PC-3 (cell line): Measurements from ENCODE around the gene RDX. TPM values are rescaled to one million over a fixed set of nuclear protein-coding genes. Genes with fewer than 3 reads are reported as not detected.

Experiments
- ATAC-seq: fragments of 200-7000 bp; cut with Tn5 transposase; 2 replicates; pipeline ENCODE4 v1.9.1; 2020; ENCODE audit warnings: mild to moderate bottlenecking, moderate library complexity
- BruUV-seq: library from RNA; stranded (reverse); fragments of 400-500 nt; replicated peaks from 2 replicates; lab custom pipeline; 2021; lab: Mats Ljungman, UMichigan
- CTCF ChIA-PET: fragments of 300-600 bp; sonication (Branson Sonifier 250); formaldehyde crosslinking; loops from one replicate; lab custom pipeline; 2022; ENCODE audit warnings: antibody characterized with exemption; lab: Charles Lee
- POLR2A ChIA-PET: fragments of 300-600 bp; sonication (Branson Sonifier 250); formaldehyde crosslinking; loops from one replicate; lab custom pipeline; 2022; ENCODE audit warnings: antibody characterized with exemption; ENCODE audit not compliant: unreplicated experiment; lab: Charles Lee
- DNase-seq: peaks from one replicate; pipeline ENCODE4 v3.0.0-alpha.2; 2015
- H2AFZ ChIP-seq: fragments of 300-600 bp; sonication (generic); 2 replicates; pipeline ENCODE4 v1.6.0; 2016; ENCODE audit warnings: antibody characterized with exemption, low read length
- H3F3A ChIP-seq: fragments of 300-600 bp; sonication (generic); one replicate; pipeline ENCODE4 v1.6.0; 2017; ENCODE audit warnings: antibody characterized with exemption, low read length, control low read depth, mild to moderate bottlenecking; ENCODE audit not compliant: unreplicated experiment
- H3K27ac ChIP-seq: fragments of 300-600 bp; sonication (generic); 2 replicates; pipeline ENCODE4 v1.5.1; 2016; ENCODE audit warnings: mild to moderate bottlenecking, low read length
- H3K27me3 ChIP-seq: fragments of 300-600 bp; sonication (generic); 2 replicates; pipeline ENCODE4 v1.6.1; 2016; ENCODE audit warnings: low read length, mixed read lengths
- H3K36me3 ChIP-seq: fragments of 300-600 bp; sonication (generic); 2 replicates; pipeline ENCODE4 v1.6.1; 2016; ENCODE audit warnings: low read depth, mixed run types, low read length, mixed read lengths
- H3K4me1 ChIP-seq: fragments of 300-600 bp; sonication (generic); 2 replicates; pipeline ENCODE4 v1.5.1; 2016; ENCODE audit warnings: low read length; ENCODE audit not compliant: insufficient read depth
- H3K4me2 ChIP-seq: fragments of 300-600 bp; sonication (generic); 2 replicates; pipeline ENCODE4 v1.6.0; 2016; ENCODE audit warnings: low read length
- H3K4me3 ChIP-seq: fragments of 300-600 bp; sonication (generic); 2 replicates; pipeline ENCODE4 v1.5.1; 2016; ENCODE audit warnings: mild to moderate bottlenecking, low read length, mixed read lengths
- H3K79me2 ChIP-seq: fragments of 300-600 bp; sonication (generic); 2 replicates; pipeline ENCODE4 v1.6.1; 2017; ENCODE audit warnings: low read length, mixed read lengths
- H3K9ac ChIP-seq: fragments of 300-600 bp; sonication (generic); 2 replicates; pipeline ENCODE4 v1.6.0; 2016; ENCODE audit warnings: mild to moderate bottlenecking, low read length
- H3K9me2 ChIP-seq: fragments of 300-600 bp; sonication (generic); replicated peaks from 2 replicates; pipeline ENCODE4 v1.6.1; 2016; ENCODE audit warnings: mixed run types, low read length, mixed read lengths
- H3K9me3 ChIP-seq: fragments of 300-600 bp; sonication (generic); 2 replicates; pipeline ENCODE4 v1.6.1; 2016; ENCODE audit warnings: low read length, mixed read lengths
- H4K20me1 ChIP-seq: fragments of 300-600 bp; sonication (generic); 2 replicates; pipeline ENCODE4 v1.6.1; 2016; ENCODE audit warnings: low read length, mixed read lengths
- CTCF ChIP-seq: fragments of 300-600 bp; sonication (generic); conservative IDR thresholded peaks from 2 replicates; pipeline ENCODE4 v1.5.1; 2017; ENCODE audit warnings: antibody characterized with exemption, low read depth, mild to moderate bottlenecking, low read length
- EZH2 ChIP-seq: fragments of 300-600 bp; sonication (generic); IDR thresholded peaks from one replicate; pipeline ENCODE4 v1.6.1; 2017; ENCODE audit warnings: antibody characterized with exemption, mild to moderate bottlenecking, low read length; ENCODE audit not compliant: unreplicated experiment
- EZH2phosphoT487 ChIP-seq: fragments of 300-600 bp; sonication (generic); IDR thresholded peaks from 2 replicates; pipeline ENCODE4 v1.6.1; 2018; ENCODE audit warnings: mild to moderate bottlenecking, antibody characterized with exemption, low read length, borderline replicate concordance
- intact Hi-C: fragments of 100-400 bp; cut with micrococcal nuclease; formaldehyde crosslinking; loops from 2 replicates; pipeline ENCODE4 v1.9.0; 2023
- total RNA-seq: library from RNA; depleted of rRNA; stranded (reverse); fragments of >200 nt; gene quantifications from 2 replicates; pipeline ENCODE4 v1.2.3, GENCODE V29; 2014

RDX gene
- total RNA-seq, 1 experiment from 2014 or later = 86.2 TPM

GRCh38 chr11:110290591-110291334, 5.7 kb downstream of the RDX start:
- H3K27me3 ChIP-seq = no peaks in the 10 kb centered on the region
- intact Hi-C loops = no loop called here
- H3K9ac ChIP-seq = no peak overlapping the region
- no peak overlapping the region for H3K4me3 ChIP-seq
- TF ChIP-seq CTCF = no peak
- TF ChIP-seq EZH2phosphoT487 = no peak
- no peak for TF ChIP-seq EZH2
- ChIA-PET POLR2A (interaction anchor here (0.7 kb wide), 1 partner anchor 295 kb away, joined by 3 read pairs; no protein-coding TSS in a partner anchor), CTCF (no interaction called here)
- H3K36me3 ChIP-seq = no peaks in the 10 kb centered on the region; the same call in 1 of the 2 replicates
- ATAC-seq = no peak
- no peak overlapping the region for H3K4me2 ChIP-seq
- peaks cover 25% of the 10 kb centered on the region for H3K4me1 ChIP-seq
- no peak for DNase-seq
- no peak overlapping the region for H2AFZ ChIP-seq
- peaks cover 100% of the 10 kb centered on the region for H3K79me2 ChIP-seq
- no peaks in the 10 kb centered on the region for H3K9me2 ChIP-seq
- H3F3A ChIP-seq = no peaks in the 10 kb centered on the region
- no TSS peak for BruUV-seq
- peaks cover 60% of the 10 kb centered on the region for H4K20me1 ChIP-seq
- H3K9me3 ChIP-seq = no peaks in the 10 kb centered on the region
- no peak overlapping the region for H3K27ac ChIP-seq

GRCh38 chr11:110289472-110289871, 6.9 kb downstream of the RDX start:
- Histone ChIP-seq H2AFZ (no peak overlapping the region), H3K79me2 (peaks cover 100% of the 10 kb centered on the region), H3K4me3 (no peak overlapping the region), H3K9ac (no peak overlapping the region), H3K4me2 (no peak overlapping the region), H4K20me1 (peaks cover 48% of the 10 kb centered on the region), H3F3A (no peaks in the 10 kb centered on the region), H3K9me3 (no peaks in the 10 kb centered on the region), H3K9me2 (no peaks in the 10 kb centered on the region), H3K4me1 (peaks cover 19% of the 10 kb centered on the region), H3K36me3 (no peaks in the 10 kb centered on the region; the same call in 1 of the 2 replicates), H3K27ac (no peak overlapping the region), H3K27me3 (no peaks in the 10 kb centered on the region)
- ChIA-PET CTCF (no interaction called here), POLR2A (no interaction called here)
- DNase-seq (no peak), ATAC-seq (no peak)
- TF ChIP-seq EZH2 (no peak), CTCF (no peak), EZH2phosphoT487 (no peak)
- BruUV-seq = no TSS peak
- intact Hi-C loops = no loop called here

GRCh38 chr11:110287537-110287936, 8.9 kb downstream of the RDX start:
- CTCF ChIA-PET = no interaction called here

More at GRCh38 chr11:110287537-110287936, 8.9 kb downstream of the RDX start:
- BruUV-seq = no TSS peak
- Histone ChIP-seq H3K79me2 (peaks cover 100% of the 10 kb centered on the region), H3K27ac (no peak overlapping the region), H3K4me2 (no peak overlapping the region), H3F3A (no peaks in the 10 kb centered on the region), H2AFZ (no peak overlapping the region), H3K27me3 (no peaks in the 10 kb centered on the region), H3K4me3 (no peak overlapping the region), H3K9me2 (no peaks in the 10 kb centered on the region), H3K36me3 (no peaks in the 10 kb centered on the region; the same call in 1 of the 2 replicates), H3K4me1 (no peaks in the 10 kb centered on the region), H3K9ac (no peak overlapping the region), H3K9me3 (no peaks in the 10 kb centered on the region), H4K20me1 (peaks cover 35% of the 10 kb centered on the region)
- DNase-seq (no peak), ATAC-seq (no peak)
- TF ChIP-seq CTCF (no peak), EZH2phosphoT487 (no peak), EZH2 (no peak)
- intact Hi-C loops = no loop called here
- POLR2A ChIA-PET = interaction anchor here (0.6 kb wide), 2 partner anchors 20 to 36 kb away, joined by 5 to 14 read pairs; no protein-coding TSS in a partner anchor
